KOPT-K1 (cell line): ENCODE data around the gene AAK1.

Experiments used
- H3K27ac ChIP-seq: fragments of 200-600 bp; sonication (generic); 2 replicates; pipeline ENCODE4 v1.5.1; 2016; ENCODE audit warnings: antibody characterized with exemption, mild to moderate bottlenecking, low read depth, low read length; ENCODE audit not compliant: poor library complexity, severe bottlenecking
- H3K36me3 ChIP-seq: fragments of 200-600 bp; sonication (generic); 2 replicates; pipeline ENCODE4 v1.5.1; 2017; ENCODE audit warnings: antibody characterized with exemption, mild to moderate bottlenecking, low read length, moderate library complexity; ENCODE audit not compliant: insufficient read depth
- H3K9me3 ChIP-seq: fragments of 200-600 bp; sonication (generic); 2 replicates; pipeline ENCODE4 v1.5.1; 2017; ENCODE audit warnings: antibody characterized with exemption, low read length, mild to moderate bottlenecking; ENCODE audit not compliant: insufficient read depth, poor library complexity, severe bottlenecking

Gene AAK1

DNA sequence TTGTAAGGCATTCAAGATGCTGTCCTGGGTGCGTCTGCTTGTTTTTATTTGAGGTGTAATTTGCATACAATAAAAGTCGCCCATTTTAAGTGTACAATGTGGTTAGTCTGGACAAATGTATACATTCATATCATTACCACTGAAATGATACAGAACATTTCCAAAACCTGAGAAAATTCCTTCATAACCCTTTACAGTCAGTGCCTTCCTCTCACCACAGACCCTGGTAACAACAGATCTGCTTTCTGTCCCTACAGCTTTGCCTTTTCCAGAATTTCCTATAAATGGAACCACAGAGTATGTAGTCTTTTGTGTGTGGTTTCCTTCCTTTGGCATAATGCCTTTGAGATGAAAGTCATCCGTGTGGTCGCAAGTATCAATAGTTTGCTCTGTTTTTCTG is 160.5 kb downstream of the AAK1 start:
- H3K36me3 ChIP-seq: no peaks in the 10 kb centered on the region
- no peaks in the 10 kb centered on the region for H3K9me3 ChIP-seq
- H3K27ac ChIP-seq: no peak overlapping the region

GRCh38 chr2:69482471-69482870 is 161.1 kb downstream of the AAK1 start:
- Histone ChIP-seq H3K27ac (no peak overlapping the region), H3K36me3 (no peaks in the 10 kb centered on the region), H3K9me3 (no peaks in the 10 kb centered on the region)

GRCh38 chr2:69481421-69481820 is 162.1 kb downstream of the AAK1 start:
- no peaks in the 10 kb centered on the region for H3K36me3 ChIP-seq
- no peak overlapping the region for H3K27ac ChIP-seq
- H3K9me3 ChIP-seq: no peaks in the 10 kb centered on the region

- no peak overlapping the region for H3K27ac ChIP-seq
- no peaks in the 10 kb centered on the region for H3K9me3 ChIP-seq
- H3K36me3 ChIP-seq: peaks cover 6% of the 10 kb centered on the region; the same call in 1 of the 2 replicates
Measured at GRCh38 chr2:69477627-69478026, 165.9 kb downstream of the AAK1 start.

DNA sequence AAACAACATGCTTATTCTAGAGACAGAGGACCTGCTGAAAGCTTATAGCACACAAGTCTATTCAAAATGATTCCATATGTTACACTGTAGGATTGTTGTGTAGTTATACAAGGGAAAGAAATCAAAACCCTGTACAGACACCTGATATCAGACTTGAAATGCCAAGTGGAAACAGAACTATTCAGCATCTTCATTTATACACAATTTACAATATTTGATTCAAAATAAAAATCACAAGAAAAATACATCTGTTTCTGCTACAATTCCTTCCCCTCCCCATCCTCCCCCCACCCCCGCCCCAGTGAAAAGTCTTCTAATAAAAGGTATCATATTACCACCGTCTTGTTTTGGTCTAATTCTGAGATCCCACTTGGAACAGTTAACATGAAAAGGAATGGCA is 168.9 kb downstream of the AAK1 start:
- Histone ChIP-seq H3K27ac (no peak overlapping the region), H3K9me3 (no peaks in the 10 kb centered on the region), H3K36me3 (peaks cover 6% of the 10 kb centered on the region; the same call in 1 of the 2 replicates)

- Histone ChIP-seq H3K36me3 (peaks cover 6% of the 10 kb centered on the region; the same call in 1 of the 2 replicates), H3K9me3 (no peaks in the 10 kb centered on the region), H3K27ac (no peak overlapping the region)
Measured at GRCh38 chr2:69471793-69472192, 171.7 kb downstream of the AAK1 start.

DNA sequence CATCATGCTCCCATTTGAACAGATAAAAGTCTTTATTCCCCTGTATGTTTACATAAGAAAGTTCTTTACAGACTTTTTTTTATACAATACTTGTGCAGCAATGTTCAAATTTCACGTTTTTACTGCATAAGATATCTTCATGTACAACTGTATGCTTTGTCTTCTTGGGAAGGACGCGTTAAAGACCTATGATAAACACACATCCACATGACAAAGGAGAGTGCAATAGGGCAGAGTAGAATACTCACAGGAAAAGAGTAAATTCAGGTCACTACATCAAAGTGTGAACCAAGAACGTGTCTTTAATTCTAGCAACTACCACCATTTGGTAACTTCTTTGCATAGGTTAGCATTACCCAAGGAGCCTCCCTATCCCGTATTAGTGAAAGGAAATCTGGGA is 172.6 kb downstream of the AAK1 start:
- Histone ChIP-seq H3K27ac (no peak overlapping the region), H3K36me3 (peaks cover 11% of the 10 kb centered on the region; the same call in 1 of the 2 replicates), H3K9me3 (no peaks in the 10 kb centered on the region)

- peaks cover 16% of the 10 kb centered on the region; the same call in 1 of the 2 replicates for H3K36me3 ChIP-seq
- no peak overlapping the region for H3K27ac ChIP-seq
Measured at GRCh38 chr2:69469784-69470183, 173.8 kb downstream of the AAK1 start.

GRCh38 chr2:69469375-69469774 is 174.2 kb downstream of the AAK1 start:
- no peak overlapping the region for H3K27ac ChIP-seq
- H3K9me3 ChIP-seq: no peaks in the 10 kb centered on the region
- peaks cover 20% of the 10 kb centered on the region; the same call in 1 of the 2 replicates for H3K36me3 ChIP-seq

More at GRCh38 chr2:69469784-69470183, 173.8 kb downstream of the AAK1 start:
- no peaks in the 10 kb centered on the region for H3K9me3 ChIP-seq

DNA sequence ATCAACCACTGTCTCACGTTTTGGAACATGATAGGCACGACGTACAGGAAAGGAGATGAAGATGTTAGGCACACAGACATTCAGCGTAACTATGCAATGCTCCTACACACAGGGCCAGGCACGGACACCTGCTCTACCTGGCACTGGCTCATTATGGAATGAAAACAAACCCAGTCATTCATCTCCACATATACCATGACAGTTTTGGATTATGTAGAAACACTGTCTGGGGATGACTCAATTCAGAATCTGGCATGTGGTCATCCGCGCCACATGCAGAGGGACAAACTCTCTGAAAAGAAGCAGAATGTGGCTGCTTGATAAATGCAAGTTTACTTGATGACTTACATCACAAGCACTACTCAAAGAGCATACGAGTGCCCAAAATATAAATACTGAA is 176.8 kb downstream of the AAK1 start:
- Histone ChIP-seq H3K9me3 (no peaks in the 10 kb centered on the region), H3K27ac (no peak overlapping the region), H3K36me3 (peaks cover 20% of the 10 kb centered on the region; the same call in 1 of the 2 replicates)

- no peak overlapping the region for H3K27ac ChIP-seq
- H3K9me3 ChIP-seq: no peaks in the 10 kb centered on the region
- H3K36me3 ChIP-seq: peaks cover 20% of the 10 kb centered on the region; the same call in 1 of the 2 replicates
Measured at GRCh38 chr2:69465513-69466456, 177.8 kb downstream of the AAK1 start.

DNA sequence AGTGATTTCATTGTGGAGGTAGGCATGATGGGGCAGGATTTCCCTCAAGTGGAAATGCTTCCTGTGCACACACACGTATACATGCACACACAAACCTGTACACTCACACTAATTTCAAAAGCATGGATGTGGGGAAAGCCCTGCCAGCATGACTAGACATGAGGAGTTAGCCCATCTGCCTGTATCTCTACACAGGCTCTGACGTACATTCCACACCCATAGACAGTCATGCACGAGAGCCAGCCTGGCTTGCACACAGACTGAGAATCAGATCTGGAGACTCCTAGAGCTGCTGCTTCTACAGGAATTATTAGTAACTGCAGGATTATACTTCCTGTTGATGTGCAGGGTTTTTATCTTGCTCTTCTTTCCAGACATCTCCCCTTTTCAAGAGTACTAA is 179.0 kb downstream of the AAK1 start:
- Histone ChIP-seq H3K36me3 (peaks cover 20% of the 10 kb centered on the region; the same call in 1 of the 2 replicates), H3K27ac (no peak overlapping the region), H3K9me3 (no peaks in the 10 kb centered on the region)

DNA sequence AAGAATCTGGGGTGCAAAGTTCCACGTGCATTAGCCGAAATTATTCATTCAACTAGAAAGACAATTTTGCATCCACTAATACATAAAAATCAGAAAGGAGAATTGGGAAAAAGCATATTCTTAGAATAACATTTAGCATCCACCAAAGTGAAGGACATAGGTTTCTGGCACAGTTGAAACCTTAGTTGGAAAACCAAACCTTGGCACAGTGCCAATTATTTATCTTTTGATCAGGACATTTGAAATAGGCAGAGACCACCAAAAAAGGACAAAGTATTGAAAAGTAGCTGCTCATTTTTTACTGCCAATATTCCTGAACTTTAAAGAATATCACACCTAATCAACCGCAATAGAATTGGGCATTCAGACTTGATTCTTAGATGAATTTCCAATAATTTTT is 180.8 kb downstream of the AAK1 start:
- no peaks in the 10 kb centered on the region for H3K9me3 ChIP-seq
- no peak overlapping the region for H3K27ac ChIP-seq

GRCh38 chr2:69461404-69461803 is 182.1 kb downstream of the AAK1 start:
- no peak overlapping the region for H3K27ac ChIP-seq
- no peaks in the 10 kb centered on the region for H3K9me3 ChIP-seq
- H3K36me3 ChIP-seq: peaks cover 20% of the 10 kb centered on the region; the same call in 1 of the 2 replicates

More for the DNA sequence above, 180.8 kb downstream of the AAK1 start:
- H3K36me3 ChIP-seq: peaks cover 20% of the 10 kb centered on the region; the same call in 1 of the 2 replicates

DNA sequence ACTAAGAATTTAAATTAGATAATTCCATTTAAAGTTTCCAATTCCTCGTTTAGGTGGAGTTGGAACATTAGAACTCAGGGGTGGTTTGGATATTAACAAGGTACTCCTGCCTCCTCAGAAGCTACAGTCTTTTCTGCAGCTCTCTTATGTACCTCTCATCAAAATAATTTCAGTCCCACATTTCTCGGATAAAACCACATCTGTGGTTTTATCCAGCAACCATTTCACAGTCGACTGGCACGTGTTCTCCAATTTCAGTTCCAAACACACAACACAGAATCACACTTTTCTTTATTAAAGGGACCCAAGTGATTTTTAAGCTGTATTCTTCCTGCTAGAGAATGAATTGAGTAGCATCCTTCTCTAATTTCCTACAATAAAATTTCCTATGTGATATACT is 183.6 kb downstream of the AAK1 start:
- Histone ChIP-seq H3K36me3 (peaks cover 5% of the 10 kb centered on the region; the same call in 1 of the 2 replicates), H3K9me3 (no peaks in the 10 kb centered on the region), H3K27ac (no peak overlapping the region)
